HEK293T (cell line): ENCODE measurements around the gene RGS7.

Experiments
- CTCF ChIA-PET: fragments of 350-600 bp; formaldehyde crosslinking; extraction: SDS; loops from one replicate; lab custom pipeline; 2021; ENCODE audit warnings: antibody characterized with exemption, inconsistent platforms; lab: Yijun Ruan, JAX
- POLR2A ChIA-PET: fragments of 350-600 bp; formaldehyde crosslinking; extraction: SDS; loops from one replicate; lab custom pipeline; 2020; ENCODE audit warnings: antibody characterized with exemption, inconsistent platforms; lab: Yijun Ruan, JAX
- DNase-seq: peaks from one replicate; pipeline ENCODE4 v3.0.0; 2012; ENCODE audit warnings: mixed read lengths; ENCODE audit errors: extremely low spot score
- ARNT ChIP-seq: fragments of 450-650 bp; IDR thresholded peaks from 2 replicates; pipeline ENCODE4 v1.6.1; 2017; ENCODE audit warnings: mild to moderate bottlenecking
- BHLHE40 ChIP-seq: fragments of 450-650 bp; IDR thresholded peaks from 2 replicates; pipeline ENCODE4 v1.6.1; 2016; ENCODE audit warnings: mild to moderate bottlenecking, moderate library complexity, borderline replicate concordance
- CTBP1 ChIP-seq: fragments of 450-650 bp; IDR thresholded peaks from 2 replicates; pipeline ENCODE4 v1.6.1; 2016; ENCODE audit warnings: borderline replicate concordance
- ELF4 ChIP-seq: fragments of 450-650 bp; IDR thresholded peaks from 2 replicates; pipeline ENCODE4 v1.6.1; 2017; ENCODE audit warnings: antibody characterized with exemption
- FOXA1 ChIP-seq: fragments of 450-650 bp; IDR thresholded peaks from 2 replicates; pipeline ENCODE4 v1.6.1; 2016; ENCODE audit warnings: mild to moderate bottlenecking
- FOXK2 ChIP-seq: fragments of 450-650 bp; IDR thresholded peaks from 2 replicates; pipeline ENCODE4 v1.6.1; 2016; ENCODE audit warnings: mild to moderate bottlenecking
- FOXM1 ChIP-seq: fragments of 450-650 bp; IDR thresholded peaks from 2 replicates; pipeline ENCODE4 v1.6.1; 2017; ENCODE audit warnings: mild to moderate bottlenecking, borderline replicate concordance
- HDGF ChIP-seq: fragments of 450-650 bp; IDR thresholded peaks from 2 replicates; pipeline ENCODE4 v1.6.1; 2017; ENCODE audit warnings: antibody characterized with exemption, borderline replicate concordance
- L3MBTL2 ChIP-seq: fragments of 450-650 bp; conservative IDR thresholded peaks from 2 replicates; pipeline ENCODE4 v1.6.1; 2016; ENCODE audit warnings: mild to moderate bottlenecking
- LEF1 ChIP-seq: fragments of 450-650 bp; IDR thresholded peaks from 2 replicates; pipeline ENCODE4 v1.6.1; 2017; ENCODE audit warnings: mild to moderate bottlenecking, borderline replicate concordance
- NFRKB ChIP-seq: fragments of 450-650 bp; IDR thresholded peaks from 2 replicates; pipeline ENCODE4 v1.6.1; 2016; ENCODE audit warnings: mild to moderate bottlenecking, moderate library complexity
- PKNOX1 ChIP-seq: fragments of 450-650 bp; IDR thresholded peaks from 2 replicates; pipeline ENCODE4 v1.6.1; 2016
- SP1 ChIP-seq: fragments of 450-650 bp; IDR thresholded peaks from 2 replicates; pipeline ENCODE4 v1.6.1; 2017
- SUZ12 ChIP-seq: fragments of 450-650 bp; IDR thresholded peaks from 2 replicates; pipeline ENCODE4 v1.6.1; 2016; ENCODE audit warnings: mild to moderate bottlenecking
- TARDBP ChIP-seq: fragments of 450-650 bp; IDR thresholded peaks from 2 replicates; pipeline ENCODE4 v1.6.1; 2016
- ZNF384 ChIP-seq: fragments of 450-650 bp; IDR thresholded peaks from 2 replicates; pipeline ENCODE4 v1.6.1; 2016

Gene RGS7

GRCh38 chr1:241079459-241079858, 277.5 kb downstream of the RGS7 start:
- no peak for DNase-seq
- POLR2A ChIA-PET: no interaction called here
- no peak for TF ChIP-seq ARNT
- no peak for TF ChIP-seq TARDBP
- TF ChIP-seq L3MBTL2: no peak
- no peak for TF ChIP-seq SP1
- TF ChIP-seq HDGF: no peak
- no peak for TF ChIP-seq NFRKB
- TF ChIP-seq FOXM1: no peak
- TF ChIP-seq BHLHE40: no peak
- TF ChIP-seq CTBP1: no peak
- TF ChIP-seq LEF1: no peak
- TF ChIP-seq ZNF384: no peak
- TF ChIP-seq FOXA1: no peak
- no peak for TF ChIP-seq SUZ12
- no peak for TF ChIP-seq FOXK2
- TF ChIP-seq PKNOX1: no peak
- TF ChIP-seq ELF4: no peak
- CTCF ChIA-PET: no interaction called here

DNA sequence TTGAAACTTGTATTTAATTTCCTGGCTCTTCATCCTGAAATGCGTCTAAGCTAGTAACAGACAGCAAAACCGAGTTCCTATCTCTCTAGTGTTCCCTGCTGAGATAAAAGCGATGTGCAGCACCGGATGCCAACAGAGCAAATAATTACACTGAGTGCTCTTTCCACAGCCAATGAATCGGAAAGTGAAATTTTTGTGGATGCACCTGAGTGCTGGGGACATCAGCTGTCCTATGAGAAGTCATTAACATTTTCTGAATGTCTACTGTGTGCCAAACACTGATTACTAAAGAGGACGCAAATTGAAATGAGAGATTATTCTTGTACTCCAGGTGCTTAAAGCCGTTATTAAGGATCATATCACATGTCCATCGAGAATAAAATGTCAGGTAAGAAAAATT, 278.0 kb downstream of the RGS7 start:
- POLR2A ChIA-PET: no interaction called here
- TF ChIP-seq L3MBTL2 (no peak), LEF1 (no peak), ZNF384 (no peak), FOXA1 (no peak), BHLHE40 (no peak), HDGF (no peak), ARNT (no peak), TARDBP (no peak)
- DNase-seq: no peak
- CTCF ChIA-PET: no interaction called here

GRCh38 chr1:241077386-241078147, 279.4 kb downstream of the RGS7 start:
- TF ChIP-seq HDGF: no peak
- DNase-seq: no peak
- POLR2A ChIA-PET: no interaction called here
- CTCF ChIA-PET: no interaction called here

DNA sequence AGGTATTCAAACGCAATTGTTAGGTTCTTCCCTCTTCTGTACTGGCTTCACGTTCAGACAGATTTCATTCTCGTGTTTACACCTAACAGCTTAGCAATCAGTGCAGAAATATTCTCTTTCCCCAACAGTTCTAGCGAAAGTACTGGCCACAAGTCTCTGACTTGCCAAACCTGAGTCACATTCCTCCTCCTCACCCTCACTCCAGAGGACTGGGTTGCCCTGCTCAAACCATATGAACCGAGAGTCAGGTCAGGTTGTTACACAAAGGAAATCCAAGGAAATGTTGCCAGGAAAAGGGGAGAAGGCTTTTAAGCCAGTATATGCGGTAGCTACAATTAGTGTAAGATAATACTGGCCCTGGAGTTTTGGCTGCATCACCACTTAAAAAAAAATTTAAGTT, 282.5 kb downstream of the RGS7 start:
- POLR2A ChIA-PET: no interaction called here
- DNase-seq: no peak
- CTCF ChIA-PET: no interaction called here
- TF ChIP-seq ELF4: no peak
- TF ChIP-seq LEF1: no peak
- TF ChIP-seq FOXM1: no peak
- no peak for TF ChIP-seq TARDBP
- no peak for TF ChIP-seq CTBP1
- TF ChIP-seq ZNF384: no peak
- no peak for TF ChIP-seq FOXA1
- TF ChIP-seq BHLHE40: no peak
- TF ChIP-seq L3MBTL2: no peak
- no peak for TF ChIP-seq NFRKB
- TF ChIP-seq SP1: no peak

DNA sequence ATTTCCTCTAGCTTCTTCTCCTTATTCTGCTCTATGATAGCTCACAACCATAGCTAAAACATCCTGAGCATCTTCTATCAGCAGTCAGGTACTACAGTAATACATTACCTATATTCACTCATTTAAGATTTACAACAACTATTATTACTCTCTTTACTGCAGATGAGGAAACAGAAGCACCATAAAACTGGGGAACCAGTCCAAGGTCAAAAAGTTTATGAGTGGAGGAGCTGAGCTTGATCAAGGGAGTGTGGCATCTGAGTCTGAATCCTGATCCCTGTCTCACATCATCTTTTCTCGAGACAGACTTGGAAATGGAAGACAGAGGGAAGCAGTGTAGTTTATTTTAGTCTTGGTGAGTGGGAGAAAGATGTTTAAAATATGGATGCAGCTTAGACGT, 288.6 kb downstream of the RGS7 start:
- TF ChIP-seq LEF1 (no peak), NFRKB (no peak), PKNOX1 (no peak), BHLHE40 (no peak), HDGF (no peak), SUZ12 (no peak), ARNT (no peak), ZNF384 (no peak), SP1 (no peak), FOXA1 (no peak), TARDBP (no peak), FOXM1 (no peak), L3MBTL2 (no peak), FOXK2 (no peak), ELF4 (no peak), CTBP1 (no peak)
- no peak for DNase-seq
- ChIA-PET POLR2A (no interaction called here), CTCF (no interaction called here)

- ChIA-PET CTCF (no interaction called here), POLR2A (no interaction called here)
- no peak for DNase-seq
- TF ChIP-seq CTBP1: no peak
- TF ChIP-seq SP1: no peak
- no peak for TF ChIP-seq PKNOX1
- no peak for TF ChIP-seq ZNF384
- TF ChIP-seq L3MBTL2: no peak
- TF ChIP-seq FOXM1: no peak
- TF ChIP-seq BHLHE40: no peak
- TF ChIP-seq LEF1: no peak
- TF ChIP-seq ELF4: no peak
- TF ChIP-seq ARNT: no peak
- TF ChIP-seq FOXA1: no peak
- TF ChIP-seq HDGF: no peak
- TF ChIP-seq SUZ12: no peak
- no peak for TF ChIP-seq NFRKB
Observed at GRCh38 chr1:241063276-241063675, 293.7 kb downstream of the RGS7 start.
